PC-3 (cell line): ENCODE results near the gene LTN1. TPM values are rescaled to one million over a fixed set of nuclear protein-coding genes. Genes with fewer than 3 reads are reported as not detected.

Experiments used
- ATAC-seq: fragments of 200-7000 bp; cut with Tn5 transposase; 2 replicates; pipeline ENCODE4 v1.9.1; 2020; ENCODE audit warnings: mild to moderate bottlenecking, moderate library complexity
- BruUV-seq: library from RNA; stranded (reverse); fragments of 400-500 nt; replicated peaks from 2 replicates; lab custom pipeline; 2021; lab: Mats Ljungman, UMichigan
- CTCF ChIA-PET: fragments of 300-600 bp; sonication (Branson Sonifier 250); formaldehyde crosslinking; loops from one replicate; lab custom pipeline; 2022; ENCODE audit warnings: antibody characterized with exemption; lab: Charles Lee
- POLR2A ChIA-PET: fragments of 300-600 bp; sonication (Branson Sonifier 250); formaldehyde crosslinking; loops from one replicate; lab custom pipeline; 2022; ENCODE audit warnings: antibody characterized with exemption; ENCODE audit not compliant: unreplicated experiment; lab: Charles Lee
- DNase-seq: peaks from one replicate; pipeline ENCODE4 v3.0.0-alpha.2; 2015
- H2AFZ ChIP-seq: fragments of 300-600 bp; sonication (generic); 2 replicates; pipeline ENCODE4 v1.6.0; 2016; ENCODE audit warnings: antibody characterized with exemption, low read length
- H3F3A ChIP-seq: fragments of 300-600 bp; sonication (generic); one replicate; pipeline ENCODE4 v1.6.0; 2017; ENCODE audit warnings: antibody characterized with exemption, low read length, control low read depth, mild to moderate bottlenecking; ENCODE audit not compliant: unreplicated experiment
- H3K27ac ChIP-seq: fragments of 300-600 bp; sonication (generic); 2 replicates; pipeline ENCODE4 v1.5.1; 2016; ENCODE audit warnings: mild to moderate bottlenecking, low read length
- H3K27me3 ChIP-seq: fragments of 300-600 bp; sonication (generic); 2 replicates; pipeline ENCODE4 v1.6.1; 2016; ENCODE audit warnings: low read length, mixed read lengths
- H3K36me3 ChIP-seq: fragments of 300-600 bp; sonication (generic); 2 replicates; pipeline ENCODE4 v1.6.1; 2016; ENCODE audit warnings: low read depth, mixed run types, low read length, mixed read lengths
- H3K4me1 ChIP-seq: fragments of 300-600 bp; sonication (generic); 2 replicates; pipeline ENCODE4 v1.5.1; 2016; ENCODE audit warnings: low read length; ENCODE audit not compliant: insufficient read depth
- H3K4me2 ChIP-seq: fragments of 300-600 bp; sonication (generic); 2 replicates; pipeline ENCODE4 v1.6.0; 2016; ENCODE audit warnings: low read length
- H3K4me3 ChIP-seq: fragments of 300-600 bp; sonication (generic); 2 replicates; pipeline ENCODE4 v1.5.1; 2016; ENCODE audit warnings: mild to moderate bottlenecking, low read length, mixed read lengths
- H3K79me2 ChIP-seq: fragments of 300-600 bp; sonication (generic); 2 replicates; pipeline ENCODE4 v1.6.1; 2017; ENCODE audit warnings: low read length, mixed read lengths
- H3K9ac ChIP-seq: fragments of 300-600 bp; sonication (generic); 2 replicates; pipeline ENCODE4 v1.6.0; 2016; ENCODE audit warnings: mild to moderate bottlenecking, low read length
- H3K9me2 ChIP-seq: fragments of 300-600 bp; sonication (generic); replicated peaks from 2 replicates; pipeline ENCODE4 v1.6.1; 2016; ENCODE audit warnings: mixed run types, low read length, mixed read lengths
- H3K9me3 ChIP-seq: fragments of 300-600 bp; sonication (generic); 2 replicates; pipeline ENCODE4 v1.6.1; 2016; ENCODE audit warnings: low read length, mixed read lengths
- H4K20me1 ChIP-seq: fragments of 300-600 bp; sonication (generic); 2 replicates; pipeline ENCODE4 v1.6.1; 2016; ENCODE audit warnings: low read length, mixed read lengths
- EZH2 ChIP-seq: fragments of 300-600 bp; sonication (generic); IDR thresholded peaks from one replicate; pipeline ENCODE4 v1.6.1; 2017; ENCODE audit warnings: antibody characterized with exemption, mild to moderate bottlenecking, low read length; ENCODE audit not compliant: unreplicated experiment
- EZH2phosphoT487 ChIP-seq: fragments of 300-600 bp; sonication (generic); IDR thresholded peaks from 2 replicates; pipeline ENCODE4 v1.6.1; 2018; ENCODE audit warnings: mild to moderate bottlenecking, antibody characterized with exemption, low read length, borderline replicate concordance
- intact Hi-C: fragments of 100-400 bp; cut with micrococcal nuclease; formaldehyde crosslinking; loops from 2 replicates; pipeline ENCODE4 v1.9.0; 2023
- total RNA-seq: library from RNA; depleted of rRNA; stranded (reverse); fragments of >200 nt; gene quantifications from 2 replicates; pipeline ENCODE4 v1.2.3, GENCODE V29; 2014
- TF ChIP-seq, protein P1 (sequence below): fragments of 300-600 bp; sonication (generic); conservative IDR thresholded peaks from 2 replicates; pipeline ENCODE4 v1.5.1; 2017; ENCODE audit warnings: antibody characterized with exemption, low read depth, mild to moderate bottlenecking, low read length

LTN1 gene
- total RNA-seq, 1 experiment from 2014 or later = 21.0 TPM

DNA sequence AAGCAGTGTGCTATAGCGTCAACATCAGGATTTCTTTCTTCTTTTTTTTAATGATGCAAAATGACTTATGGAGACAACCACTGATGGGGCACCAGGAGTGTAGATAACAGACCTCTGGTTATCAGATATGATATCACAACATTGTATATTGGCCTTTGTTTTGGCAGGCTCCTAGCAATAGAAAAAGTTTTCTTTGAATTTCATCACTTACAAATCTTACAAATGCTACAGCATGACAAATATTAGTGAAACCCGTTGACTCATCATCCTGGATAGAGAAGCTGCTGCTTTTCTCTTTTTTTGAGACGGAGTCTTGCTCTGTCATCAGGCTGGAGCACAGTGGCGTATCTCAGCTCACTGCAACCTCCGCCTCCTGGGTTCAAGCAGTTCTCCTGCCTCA is 92.9 kb downstream of the LTN1 start:
- peak; percentile 58 for ATAC-seq

DNA sequence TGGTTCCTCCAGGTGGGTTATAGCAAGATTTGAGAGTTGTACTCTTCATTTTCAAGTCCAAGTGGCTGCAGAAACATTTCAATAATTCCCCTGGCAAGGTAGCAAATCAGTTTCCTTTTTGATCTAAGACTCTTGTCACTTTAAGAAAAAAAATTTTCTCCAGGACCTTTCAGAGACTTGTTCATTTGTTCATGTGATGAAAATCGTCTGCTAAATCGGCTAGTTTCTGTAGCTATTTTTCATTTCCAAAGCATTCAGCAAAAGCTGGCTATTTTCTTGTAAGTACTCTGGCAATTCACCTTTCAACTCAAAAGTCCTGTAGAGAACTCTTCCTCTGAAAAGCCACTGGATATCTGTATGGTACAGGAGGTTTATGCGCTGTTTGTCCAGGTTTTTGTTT is 93.5 kb downstream of the LTN1 start:
- intact Hi-C loops = no loop called here
- CTCF ChIA-PET = no interaction called here
- DNase-seq (no peak), ATAC-seq (no peak; the same call in 1 of the 2 replicates)
- Histone ChIP-seq H2AFZ (no peak overlapping the region), H3K9ac (no peak overlapping the region), H4K20me1 (no peaks in the 10 kb centered on the region), H3K9me2 (no peaks in the 10 kb centered on the region), H3K36me3 (no peaks in the 10 kb centered on the region), H3K4me3 (no peak overlapping the region), H3F3A (no peaks in the 10 kb centered on the region), H3K27me3 (no peaks in the 10 kb centered on the region), H3K79me2 (no peaks in the 10 kb centered on the region), H3K4me2 (no peak overlapping the region), H3K9me3 (no peaks in the 10 kb centered on the region), H3K27ac (no peak overlapping the region), H3K4me1 (no peaks in the 10 kb centered on the region)
- BruUV-seq = no TSS peak
- POLR2A ChIA-PET = no interaction called here
- TF ChIP-seq EZH2 (no peak), EZH2phosphoT487 (no peak)
- TF ChIP-seq, protein P1, sequence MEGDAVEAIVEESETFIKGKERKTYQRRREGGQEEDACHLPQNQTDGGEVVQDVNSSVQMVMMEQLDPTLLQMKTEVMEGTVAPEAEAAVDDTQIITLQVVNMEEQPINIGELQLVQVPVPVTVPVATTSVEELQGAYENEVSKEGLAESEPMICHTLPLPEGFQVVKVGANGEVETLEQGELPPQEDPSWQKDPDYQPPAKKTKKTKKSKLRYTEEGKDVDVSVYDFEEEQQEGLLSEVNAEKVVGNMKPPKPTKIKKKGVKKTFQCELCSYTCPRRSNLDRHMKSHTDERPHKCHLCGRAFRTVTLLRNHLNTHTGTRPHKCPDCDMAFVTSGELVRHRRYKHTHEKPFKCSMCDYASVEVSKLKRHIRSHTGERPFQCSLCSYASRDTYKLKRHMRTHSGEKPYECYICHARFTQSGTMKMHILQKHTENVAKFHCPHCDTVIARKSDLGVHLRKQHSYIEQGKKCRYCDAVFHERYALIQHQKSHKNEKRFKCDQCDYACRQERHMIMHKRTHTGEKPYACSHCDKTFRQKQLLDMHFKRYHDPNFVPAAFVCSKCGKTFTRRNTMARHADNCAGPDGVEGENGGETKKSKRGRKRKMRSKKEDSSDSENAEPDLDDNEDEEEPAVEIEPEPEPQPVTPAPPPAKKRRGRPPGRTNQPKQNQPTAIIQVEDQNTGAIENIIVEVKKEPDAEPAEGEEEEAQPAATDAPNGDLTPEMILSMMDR = no peak

More for the DNA sequence above, 92.9 kb downstream of the LTN1 start:
- no peaks in the 10 kb centered on the region for H3F3A ChIP-seq
- TF ChIP-seq, protein P1 = no peak
- TF ChIP-seq EZH2phosphoT487 (no peak), EZH2 (no peak)
- H3K4me1 ChIP-seq = no peaks in the 10 kb centered on the region; the same call in 1 of the 2 replicates
- intact Hi-C loops = no loop called here
- H3K4me3 ChIP-seq = no peak overlapping the region
- no peaks in the 10 kb centered on the region for H3K36me3 ChIP-seq
- no peak overlapping the region for H3K27ac ChIP-seq
- H3K79me2 ChIP-seq = no peaks in the 10 kb centered on the region
- no peak overlapping the region for H3K9ac ChIP-seq
- no peak overlapping the region for H2AFZ ChIP-seq
- POLR2A ChIA-PET = no interaction called here
- peak; percentile 11 for DNase-seq
- no peaks in the 10 kb centered on the region for H3K27me3 ChIP-seq
- no peaks in the 10 kb centered on the region for H3K9me3 ChIP-seq
- H3K9me2 ChIP-seq = no peaks in the 10 kb centered on the region
- CTCF ChIA-PET = no interaction called here
- no TSS peak for BruUV-seq
- no peaks in the 10 kb centered on the region for H4K20me1 ChIP-seq
- H3K4me2 ChIP-seq = no peak overlapping the region

DNA sequence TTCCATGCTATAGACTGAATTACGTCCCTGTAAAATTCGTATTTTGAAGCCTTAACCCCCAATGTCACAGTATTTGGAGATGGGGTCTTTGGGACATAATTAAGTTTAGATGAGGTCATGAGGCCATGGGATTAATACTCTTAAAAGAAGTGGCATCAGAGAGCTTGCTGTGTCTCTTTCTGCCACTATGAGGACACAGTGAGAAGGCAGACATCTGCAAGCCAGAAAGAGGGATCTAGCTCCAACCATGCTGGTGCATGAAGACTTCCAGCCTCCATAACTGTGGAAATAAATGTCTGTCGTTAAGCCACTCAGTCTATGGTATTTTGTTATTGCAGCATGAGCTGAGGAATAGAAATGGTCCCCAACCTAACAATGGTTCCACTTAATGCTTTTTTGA is 99.0 kb downstream of the LTN1 start:
- no peak for DNase-seq
- POLR2A ChIA-PET = no interaction called here

More for the DNA sequence above, 99.0 kb downstream of the LTN1 start:
- H3K4me1 ChIP-seq = no peaks in the 10 kb centered on the region
- no peaks in the 10 kb centered on the region for H3F3A ChIP-seq
- H3K9me3 ChIP-seq = no peaks in the 10 kb centered on the region
- no peak overlapping the region for H3K4me3 ChIP-seq
- no peak overlapping the region for H3K27ac ChIP-seq
- no peak overlapping the region for H3K4me2 ChIP-seq
- no peaks in the 10 kb centered on the region for H4K20me1 ChIP-seq
- CTCF ChIA-PET = no interaction called here
- TF ChIP-seq EZH2 = no peak
- TF ChIP-seq, protein P1 = no peak
- TF ChIP-seq EZH2phosphoT487 = no peak
- peak; percentile 42; the same call in 1 of the 2 replicates for ATAC-seq
- no peak overlapping the region for H3K9ac ChIP-seq
- no TSS peak for BruUV-seq
- no peaks in the 10 kb centered on the region for H3K79me2 ChIP-seq
- H3K36me3 ChIP-seq = no peaks in the 10 kb centered on the region
- intact Hi-C loops = no loop called here
- no peak overlapping the region; the same call in 1 of the 2 replicates for H2AFZ ChIP-seq
- H3K9me2 ChIP-seq = no peaks in the 10 kb centered on the region
- H3K27me3 ChIP-seq = no peaks in the 10 kb centered on the region
